ENCODE data around the gene EYA4. TPM values are rescaled to one million over a fixed set of nuclear protein-coding genes. Genes with fewer than 3 reads are reported as not detected.

EYA4 gene
- total and polyA plus RNA-seq, 2 of the 4 experiments (the other 2 are of a cell fraction) = 5.7 to 11.1 TPM

- no peak; the same call in 1 of the 2 replicates for ATAC-seq (ENCODE audit: low read depth)
- Histone ChIP-seq H4K5ac (ENCODE audit: low read depth, low read length) (no peak overlapping the region), H3K18ac (ENCODE audit: low read depth, low read length) (no peak overlapping the region), H3K56ac (ENCODE audit: extremely low read depth, insufficient read depth, low read length) (no peak overlapping the region), H4K91ac (ENCODE audit: insufficient read depth, low read depth, low read length) (no peak overlapping the region), H3K36me3 (ENCODE audit: control insufficient read depth, insufficient read depth, low read length) (no peaks in the 10 kb centered on the region), H3K79me1 (ENCODE audit: low read depth in 1 of 2, low read length in 2 of 2) (peaks cover 14 to 21% of the 10 kb centered on the region in 2 experiments), H2AFZ (replicated peaks; ENCODE audit: low read length, poor library complexity) (no peak overlapping the region), H2AK5ac (ENCODE audit: low read depth, low read length) (no peak overlapping the region; the same call in 1 of the 2 replicates), H3K23ac (ENCODE audit: low read depth, low read length) (peak overlapping the region; percentile 71; the same call in 1 of the 2 replicates), H3K27ac (ENCODE audit: insufficient read depth, low read length) (no peak overlapping the region), H2AK9ac (replicated peaks; ENCODE audit: low read depth, low read length, poor library complexity) (no peak overlapping the region), H3K14ac (replicated peaks; ENCODE audit: low read depth, low read length) (no peak overlapping the region), H2BK5ac (ENCODE audit: low read depth, low read length, poor library complexity, severe bottlenecking) (no peak overlapping the region), H3K4me1 (ENCODE audit: control insufficient read depth, insufficient read depth, low read length) (no peaks in the 10 kb centered on the region; the same call in 1 of the 2 replicates), H3K9ac (ENCODE audit: low read depth, low read length) (no peak overlapping the region), H2BK20ac (ENCODE audit: low read depth, low read length) (no peak overlapping the region), H3K9me3 (ENCODE audit: control insufficient read depth, insufficient read depth, low read length) (no peaks in the 10 kb centered on the region), H4K20me1 (ENCODE audit: insufficient read depth, low read length) (peaks cover 9% of the 10 kb centered on the region), H3K4me3 (ENCODE audit: insufficient read depth, low read depth, low read length) (no peak overlapping the region), H3K9me1 (ENCODE audit: insufficient read depth, low read length) (no peaks in the 10 kb centered on the region), H2BK15ac (ENCODE audit: low read depth, low read length) (no peak overlapping the region), H2BK120ac (ENCODE audit: low read depth, low read length) (peak overlapping the region; percentile 12; the same call in 1 of the 2 replicates), H3K27me3 (ENCODE audit: control insufficient read depth, insufficient read depth, low read length) (no peaks in the 10 kb centered on the region), H4K8ac (ENCODE audit: low read depth in 2 of 2, low read length in 2 of 2) (no peak overlapping the region), H3K4me2 (ENCODE audit: low read depth, low read length) (no peak overlapping the region), H3K4ac (ENCODE audit: low read depth, low read length) (no peak overlapping the region)
- no peak for TF ChIP-seq POLR2A (IDR thresholded peaks at IDR 0.05; ENCODE audit: low read depth, low read length)
- no peak for TF ChIP-seq NFE2L2 (IDR thresholded peaks at IDR 0.05; ENCODE audit: low read depth, low read length)
- TF ChIP-seq MAFK (IDR thresholded peaks at IDR 0.05; ENCODE audit: low read depth, low read length) = no peak
- no peak for TF ChIP-seq FOS (IDR thresholded peaks at IDR 0.05; ENCODE audit: low read depth, low read length)
- TF ChIP-seq CEBPB (IDR thresholded peaks at IDR 0.05; ENCODE audit: low read depth, low read length) = no peak
- dilution Hi-C loops (cut with HindIII; ENCODE audit: low sequenced_read_pairs, unreplicated experiment) = no loop called here
- no CpG with 5 or more reads among the region's 1 CpG for WGBS, 2 experiments (ENCODE audit: extremely low coverage in 2 of 2, insufficient read length in 1 of 2)
- ChIA-PET POLR2A (ENCODE audit: unreplicated experiment) (no interaction called here), CTCF (no interaction called here)
- intact Hi-C loops (cut with micrococcal nuclease) = loop anchor here (5.0 kb wide), 2 partner anchors 41 to 44 kb away; no protein-coding TSS in a partner anchor
- peak; percentile 31 for DNase-seq
- in situ Hi-C loops (cut with MboI; ENCODE audit: low sequenced_read_pairs) = no loop called here
- BruUV-seq (replicated peaks) = no TSS peak
Observed at GRCh38 chr6:133291671-133292070, 50.5 kb downstream of the EYA4 start.

Data from IMR-90 (cell line).